Measurements from ENCODE around the gene PTPRE.

Gene PTPRE

DNA sequence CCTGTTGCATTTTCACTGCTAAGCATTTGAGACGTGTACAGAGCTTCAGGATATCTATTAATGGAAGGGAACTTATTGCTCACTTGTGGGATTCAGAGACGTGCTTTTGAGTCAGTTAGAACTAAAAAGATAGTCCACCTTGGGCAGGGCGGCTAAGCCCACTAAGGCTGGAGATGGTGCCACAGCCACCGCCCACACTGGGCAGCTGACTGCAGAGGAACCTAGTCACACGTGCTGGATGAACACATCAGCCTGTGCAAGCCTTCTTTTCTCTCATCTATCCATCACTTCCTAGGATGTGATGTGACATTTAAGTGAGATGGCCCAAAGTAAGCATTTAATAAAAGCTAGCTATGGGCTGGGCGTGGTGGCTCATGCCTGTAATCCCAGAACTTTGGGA, 78.0 kb downstream of the PTPRE start:
- DNase-seq: no peak

DNA sequence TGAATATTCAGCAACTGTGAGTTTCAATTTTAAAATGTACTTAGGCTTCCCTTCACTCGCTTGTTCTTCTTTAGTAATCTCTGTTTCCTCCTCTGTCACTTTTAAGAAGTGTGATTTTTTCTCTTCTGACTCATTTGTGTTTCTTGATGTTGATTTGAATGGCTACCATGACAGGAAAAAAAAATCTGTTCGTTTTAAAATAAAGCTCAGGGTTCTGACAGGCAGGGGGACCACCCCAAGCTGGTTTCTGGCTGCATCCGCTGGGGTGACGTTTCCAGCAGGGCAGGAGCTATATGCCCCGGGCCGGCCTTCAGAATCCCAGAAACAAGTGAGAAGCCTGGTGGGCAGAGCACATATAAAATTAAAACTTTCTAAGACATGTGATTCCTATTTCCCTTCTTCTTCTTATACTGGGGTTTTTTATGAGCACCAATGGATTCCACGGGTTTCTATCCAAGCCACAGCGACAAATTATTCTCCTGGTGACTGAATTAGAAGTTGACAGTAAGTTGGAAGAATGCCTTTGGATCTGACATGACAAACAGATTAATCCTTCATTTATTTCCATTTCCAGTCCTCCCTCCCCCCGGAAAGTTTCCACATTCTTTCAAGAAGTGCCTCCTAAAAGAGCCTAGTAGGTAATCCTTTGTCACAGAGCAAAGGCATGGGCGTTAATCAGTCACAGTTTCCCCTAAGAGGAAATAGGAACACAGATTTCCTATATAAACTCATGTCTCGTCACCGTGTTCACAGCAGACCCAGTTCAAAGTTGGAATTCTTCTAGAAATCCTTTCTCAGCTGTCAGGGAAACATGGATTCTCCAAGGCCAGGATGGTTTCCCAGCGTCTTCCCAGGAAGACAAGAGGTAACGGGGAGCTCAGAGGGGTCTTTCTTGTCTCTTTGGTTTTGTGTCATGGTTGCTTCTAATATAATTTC, 79.9 kb downstream of the PTPRE start:
- DNase-seq: no peak

DNA sequence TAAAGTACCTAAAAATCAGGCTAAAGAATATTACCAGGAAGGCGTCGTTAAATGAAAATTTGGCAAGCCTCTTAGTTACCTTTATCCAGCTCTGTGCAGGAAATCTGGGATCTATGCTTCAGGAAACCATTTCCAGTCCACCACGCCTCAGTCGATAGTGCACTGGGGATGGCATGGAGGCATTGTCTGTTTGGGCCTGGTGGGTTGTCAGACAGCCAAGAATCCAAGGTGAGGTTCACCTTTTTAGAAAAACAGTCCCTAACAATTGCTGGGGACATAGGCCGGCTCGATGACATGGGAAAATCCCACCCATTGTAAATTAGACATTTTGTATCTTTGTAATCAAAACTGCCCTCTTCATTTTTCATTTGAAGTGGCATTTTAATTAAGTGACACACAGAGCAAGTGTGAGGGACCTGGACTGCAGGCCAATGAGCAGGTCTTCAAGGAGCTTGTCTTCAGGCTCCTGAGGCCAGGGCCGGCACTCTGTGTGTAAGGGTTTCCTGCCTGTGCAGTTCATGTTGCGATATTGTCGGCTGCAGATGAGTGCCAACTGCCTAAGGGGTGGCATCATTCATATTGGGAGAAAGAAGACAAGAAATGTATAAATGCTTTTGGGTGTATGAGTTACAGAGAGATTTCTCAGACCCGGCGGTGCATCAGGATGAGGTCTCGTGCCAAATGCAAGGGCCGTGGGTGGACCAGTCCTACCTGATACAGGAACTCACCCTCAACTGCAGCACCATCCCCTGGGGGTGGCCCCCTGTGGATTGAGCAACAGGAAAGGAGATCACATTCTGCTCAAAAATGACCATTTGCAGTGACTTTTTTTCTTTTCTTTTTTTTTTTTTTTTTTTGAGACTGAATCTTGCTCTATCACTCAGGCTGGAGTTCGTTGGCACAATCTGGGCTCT, 80.8 kb downstream of the PTPRE start:
- no peak for DNase-seq

- no peak for DNase-seq
These were observed 82.6 kb downstream of the PTPRE start for GRCh38 chr10:127989481-127990012.

DNA sequence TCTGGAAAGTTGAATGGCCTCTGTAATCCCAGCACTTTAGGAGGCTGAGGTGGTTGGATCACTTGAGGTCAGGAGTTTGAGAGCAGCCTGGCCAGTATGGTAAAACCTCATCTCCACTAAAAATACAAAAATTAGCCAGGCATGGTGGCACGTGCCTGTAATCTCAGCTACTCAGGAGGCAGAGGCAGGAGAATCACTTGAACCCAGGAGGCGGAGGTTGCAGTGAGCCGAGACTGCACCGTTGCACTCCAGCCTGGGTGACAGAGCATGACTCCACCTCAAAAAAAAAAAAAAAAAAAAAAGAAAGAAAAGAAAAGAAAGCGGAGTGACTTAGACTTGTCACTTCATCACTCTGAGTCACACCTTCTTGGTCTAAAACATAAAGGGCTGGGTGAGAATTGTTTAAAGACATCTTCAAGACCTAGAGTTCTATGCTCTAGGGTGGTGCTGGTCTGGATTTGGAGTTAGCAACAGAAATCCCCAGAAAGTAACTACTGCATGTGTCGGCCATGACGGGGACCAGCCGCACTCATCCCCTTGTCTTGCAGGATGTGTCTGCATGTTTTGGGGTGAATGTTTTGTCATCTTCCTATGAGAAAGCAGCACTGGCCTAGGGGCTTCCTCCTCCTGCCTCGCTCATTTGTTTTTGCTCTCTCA, 83.4 kb downstream of the PTPRE start:
- DNase-seq: peak; percentile 15

DNA sequence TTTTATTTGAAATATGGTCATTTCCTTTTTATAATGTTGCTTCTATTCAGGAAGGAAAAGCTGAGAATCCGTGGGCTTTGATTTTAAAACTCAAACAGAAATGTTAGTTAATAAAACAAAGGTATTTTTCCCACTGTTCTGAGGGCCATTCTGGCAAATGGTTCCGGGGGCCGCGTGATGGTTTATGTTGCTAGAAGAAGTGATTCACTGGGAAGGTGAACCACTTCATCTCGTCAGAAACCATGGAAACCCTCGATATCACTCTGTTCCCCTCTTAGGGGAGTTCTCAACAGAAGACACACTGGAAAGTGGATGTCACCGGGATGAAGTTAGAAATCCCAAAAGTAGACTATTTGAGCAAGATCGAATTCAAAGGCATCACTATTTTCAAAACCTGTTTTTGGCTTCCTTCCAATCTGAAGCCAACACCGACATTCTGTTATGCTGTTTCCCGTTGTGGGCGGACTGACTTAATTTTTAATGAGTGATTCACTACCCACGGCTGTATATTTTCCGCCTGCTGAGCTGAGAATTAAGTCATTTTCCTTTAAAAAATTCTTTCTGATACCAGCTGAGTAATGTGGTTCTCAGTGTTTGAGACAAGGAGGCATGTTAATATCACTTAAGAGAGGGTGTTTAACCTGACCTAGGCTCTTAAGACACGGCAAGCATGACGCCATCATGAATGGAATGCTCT, 84.1 kb downstream of the PTPRE start:
- DNase-seq: peak; percentile 46

- no peak for DNase-seq
These were observed 84.8 kb downstream of the PTPRE start for GRCh38 chr10:127991543-127992255.

DNA sequence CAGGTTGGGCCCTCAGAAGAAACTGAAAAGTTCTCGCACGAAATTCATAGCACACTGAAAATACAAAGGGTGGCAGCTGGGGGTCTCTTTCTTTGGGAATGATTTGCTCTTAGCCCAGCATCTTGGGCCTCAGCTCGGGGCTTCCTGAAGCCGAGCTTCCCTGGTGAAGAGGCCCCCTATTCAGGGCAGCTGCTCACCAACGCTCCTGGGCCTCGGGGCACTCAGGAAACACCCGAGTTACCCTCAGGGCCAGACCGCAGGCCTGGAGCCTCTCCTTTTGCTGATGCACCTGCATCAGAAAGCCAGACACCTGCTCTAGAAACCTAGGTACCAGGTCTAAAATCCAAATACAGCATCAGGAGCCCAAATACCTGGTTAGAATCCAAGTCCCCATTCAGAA, 85.5 kb downstream of the PTPRE start:
- no peak for DNase-seq

DNA sequence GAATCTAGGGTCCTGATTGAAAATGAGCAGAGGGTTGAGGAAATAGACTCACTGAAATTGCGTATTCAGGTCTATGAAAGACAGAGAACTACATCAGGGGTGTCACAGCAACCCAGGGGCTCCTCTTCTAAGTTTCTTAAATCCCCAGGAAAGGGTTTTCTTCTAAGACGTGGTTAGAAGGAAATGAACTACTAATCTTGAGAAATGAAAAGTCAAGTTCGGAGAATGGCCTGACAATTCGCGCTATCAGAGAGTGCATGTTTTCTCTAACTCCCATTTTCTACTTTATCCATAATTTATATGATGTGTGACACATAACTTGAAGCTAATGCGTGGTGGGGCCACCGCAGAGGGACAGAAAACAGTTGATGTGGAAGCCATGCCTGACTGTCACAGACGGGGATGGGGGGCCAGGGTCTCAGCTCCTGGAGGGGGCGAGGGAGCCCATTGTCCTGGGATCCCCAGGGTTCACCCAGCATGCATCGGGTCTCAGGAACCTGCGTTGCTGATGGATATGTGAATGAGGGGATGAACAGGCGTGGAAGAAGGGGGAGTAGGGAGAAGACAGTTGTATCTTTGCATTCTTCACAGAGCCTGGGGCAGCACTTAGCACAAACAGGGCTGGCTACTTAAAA, 86.3 kb downstream of the PTPRE start:
- DNase-seq: no peak

DNA sequence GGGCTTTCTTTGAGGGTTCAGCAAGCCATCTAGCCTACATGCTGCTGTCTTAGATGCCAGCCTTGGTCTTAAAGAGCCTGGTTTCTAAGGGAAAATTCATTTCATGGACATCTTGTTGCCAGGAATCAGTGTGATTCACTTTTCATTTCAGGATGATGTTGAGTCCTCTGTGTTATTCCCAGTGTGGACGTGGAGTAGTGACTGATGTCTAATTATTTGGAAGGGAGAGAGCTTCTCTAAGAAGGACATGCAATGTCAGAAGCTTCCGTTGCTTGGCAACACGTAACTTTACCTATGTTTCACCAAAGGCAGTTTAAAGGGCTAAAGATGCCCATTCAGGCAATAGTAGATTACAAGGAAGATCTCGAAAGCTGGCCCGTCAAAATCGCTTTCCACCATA, 89.0 kb downstream of the PTPRE start:
- DNase-seq: no peak

GRCh38 chr10:127996586-127996985, 89.7 kb downstream of the PTPRE start:
- DNase-seq: no peak

- no peak for DNase-seq
These were observed 90.4 kb downstream of the PTPRE start for GRCh38 chr10:127997271-127997670.

GRCh38 chr10:127997937-127998336, 91.0 kb downstream of the PTPRE start:
- no peak for DNase-seq

DNA sequence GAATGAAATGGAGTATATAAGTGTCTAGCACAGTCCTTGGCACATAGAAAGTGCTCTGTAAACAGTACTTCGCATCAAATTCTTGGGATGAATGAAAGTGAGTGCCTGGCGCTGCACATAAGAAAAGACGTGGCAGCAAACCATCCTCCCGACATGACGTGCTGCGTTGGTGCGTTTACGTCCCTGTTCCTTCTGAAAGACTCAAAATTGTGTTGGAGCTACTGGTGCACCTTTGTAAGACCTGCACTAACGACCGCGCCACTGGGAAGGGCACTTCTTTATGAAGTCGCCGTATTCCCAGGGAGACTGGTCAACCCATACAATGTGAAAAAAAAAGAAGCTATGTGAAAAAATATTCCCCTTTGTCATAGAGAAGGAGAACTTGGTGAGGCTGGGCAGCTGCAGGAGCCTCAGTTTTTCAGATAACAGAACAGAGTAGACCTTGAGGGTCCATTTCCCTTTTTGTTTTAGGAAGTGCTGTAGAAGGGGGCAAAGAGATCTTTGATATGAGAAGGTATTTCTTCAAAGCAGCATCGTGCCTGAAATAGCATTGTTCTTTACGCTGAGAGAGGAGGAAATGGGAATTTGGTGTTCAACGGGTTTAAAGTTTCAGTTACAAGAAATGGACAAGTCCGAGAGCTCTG, 91.7 kb downstream of the PTPRE start:
- no peak for DNase-seq

- DNase-seq: no peak
These were observed 92.6 kb downstream of the PTPRE start for GRCh38 chr10:127999297-128000129.

- no peak for DNase-seq
These were observed 93.8 kb downstream of the PTPRE start for GRCh38 chr10:128000471-128001362.

DNA sequence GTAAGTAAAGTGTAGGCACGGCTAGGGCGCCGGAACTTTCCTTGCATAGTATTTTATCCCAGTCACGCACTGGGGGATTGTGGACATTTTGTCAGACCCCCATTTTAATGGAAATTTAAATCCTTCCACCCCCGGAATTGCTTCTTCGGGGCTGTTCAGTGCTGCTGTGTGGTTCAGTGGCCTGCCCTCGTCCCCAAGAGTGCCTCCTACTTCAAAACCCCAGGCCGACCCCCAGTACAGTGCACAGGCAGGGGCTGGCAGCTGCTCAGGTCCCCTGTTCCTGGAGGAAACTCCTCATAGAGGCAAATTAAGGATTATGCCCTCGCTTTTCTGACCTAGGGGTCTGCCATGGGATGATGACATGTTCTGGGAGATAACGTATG, 94.5 kb downstream of the PTPRE start:
- no peak for DNase-seq

GRCh38 chr10:128001849-128002248, 94.9 kb downstream of the PTPRE start:
- DNase-seq: no peak

DNA sequence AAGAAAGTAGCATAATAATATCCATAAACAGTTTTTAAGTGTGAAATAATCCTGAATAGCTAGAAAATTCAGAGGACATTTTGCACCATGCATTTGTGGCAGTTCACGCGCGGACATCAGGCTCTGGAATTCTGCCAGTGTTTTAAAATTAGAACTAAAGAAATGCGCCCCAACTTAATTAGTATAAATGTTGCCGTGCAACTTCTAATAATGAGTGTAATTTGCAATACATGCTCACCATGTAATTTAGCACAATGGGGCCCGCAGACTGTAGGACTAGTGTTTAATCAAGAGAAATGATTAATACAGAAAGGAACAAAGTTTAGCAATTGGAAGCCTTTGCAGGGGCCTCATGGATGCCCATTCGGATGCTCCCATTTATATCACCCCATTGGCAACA, 96.6 kb downstream of the PTPRE start:
- no peak for DNase-seq

Measured in CD4-positive, alpha-beta T cell treated with Interleukin-10 for 1 hour (primary cell).